Suprapubic skin (tissue), 3 donors: ENCODE results near the gene GJC2.

Source experiments
- CTCF ChIP-seq, 2 donors: fragments of 200-600 bp in 1 of 2; fragments of 450-650 bp in 1 of 2; sonication (generic) in 1 of 2; IDR thresholded peaks; one replicate each; pipeline ENCODE4 v1.5.1; 2016 to 2019; ENCODE audit warnings: antibody characterized with exemption in 2 of 2, mild to moderate bottlenecking in 1 of 2, moderate library complexity in 1 of 2
- EP300 ChIP-seq: sonication (generic); formaldehyde crosslinking; IDR thresholded peaks from one replicate; pipeline ENCODE4 v1.6.1; 2017; ENCODE audit warnings: antibody characterized with exemption
- POLR2A ChIP-seq, 2 donors: fragments of 450-650 bp; IDR thresholded peaks; one replicate each; pipeline ENCODE4 v1.6.1; 2017; ENCODE audit warnings: antibody characterized with exemption in 2 of 2, mild to moderate bottlenecking in 2 of 2, moderate library complexity in 2 of 2

GRCh38 chr1:228174482-228175315, 25.0 kb downstream of the GJC2 start:
- TF ChIP-seq CTCF (IDR thresholded peaks at IDR 0.05) (no peak), POLR2A (IDR thresholded peaks at IDR 0.05) (no peak), EP300 (no peak)
